HEK293 (cell line): ENCODE results near the gene SLC25A14.

Experiments
- CTCF ChIA-PET: fragments of 350-600 bp; formaldehyde crosslinking; extraction: SDS; loops from one replicate; lab custom pipeline; 2021; ENCODE audit warnings: antibody characterized with exemption; lab: Yijun Ruan, JAX
- POLR2A ChIA-PET: fragments of 300-600 bp; formaldehyde crosslinking; extraction: SDS; loops from one replicate; lab custom pipeline; 2020; ENCODE audit warnings: antibody characterized with exemption, inconsistent platforms; lab: Yijun Ruan, JAX
- H3K27ac ChIP-seq: fragments of 200-500 bp; sonication (Bioruptor generic); 2 replicates; pipeline ENCODE4 v1.5.1; 2014; ENCODE audit warnings: low read depth, low read length, control low read depth, inconsistent platforms; ENCODE audit errors: extremely low read depth
- H3K36me3 ChIP-seq, 2 experiments: fragments of 200-500 bp in 1 of 2; sonication (Bioruptor generic) in 1 of 2; 1 replicate in 1 of 2; 2 replicates in 1 of 2; pipeline ENCODE4 v1.5.1; 2014 to 2017; ENCODE audit warnings: inconsistent platforms in 2 of 2, low read length in 2 of 2; ENCODE audit not compliant: control insufficient read depth in 2 of 2, insufficient read depth in 1 of 2
- H3K4me1 ChIP-seq: fragments of 200-500 bp; sonication (Bioruptor generic); 2 replicates; pipeline ENCODE4 v1.5.1; 2014; ENCODE audit warnings: mild to moderate bottlenecking, low read length, inconsistent platforms; ENCODE audit not compliant: control insufficient read depth, insufficient read depth
- H3K4me3 ChIP-seq: 2 replicates; pipeline ENCODE4 v1.5.1; 2011; ENCODE audit warnings: low read depth, mild to moderate bottlenecking, control low read depth, low read length, moderate library complexity
- H3K9me3 ChIP-seq: fragments of 200-500 bp; sonication (Bioruptor generic); 2 replicates; pipeline ENCODE4 v1.5.1; 2014; ENCODE audit warnings: low read depth, low read length, inconsistent platforms; ENCODE audit not compliant: control insufficient read depth, insufficient read depth
- GFI1B ChIP-seq: fragments of 450-650 bp; formaldehyde crosslinking; IDR thresholded peaks from 2 replicates; pipeline ENCODE4 v1.5.1; 2016; ENCODE audit warnings: missing biosample characterization, missing genetic modification characterization
- IKZF3 ChIP-seq: fragments of 450-650 bp; IDR thresholded peaks from 2 replicates; pipeline ENCODE4 v1.5.0; 2018; ENCODE audit warnings: missing biosample characterization, mild to moderate bottlenecking, missing genetic modification characterization, moderate library complexity
- KLF10 ChIP-seq: fragments of 450-650 bp; IDR thresholded peaks from 2 replicates; pipeline ENCODE4 v1.5.1; 2018; ENCODE audit warnings: missing biosample characterization, mild to moderate bottlenecking, missing genetic modification characterization
- KLF16 ChIP-seq: fragments of 450-650 bp; formaldehyde crosslinking; IDR thresholded peaks from 2 replicates; pipeline ENCODE4 v1.5.1; 2017; ENCODE audit warnings: missing biosample characterization, missing genetic modification characterization
- SALL2 ChIP-seq: fragments of 450-650 bp; formaldehyde crosslinking; IDR thresholded peaks from 2 replicates; pipeline ENCODE4 v1.5.0; 2017; ENCODE audit warnings: missing biosample characterization, mild to moderate bottlenecking, missing genetic modification characterization, borderline replicate concordance
- ZBTB7A ChIP-seq: fragments of 450-650 bp; formaldehyde crosslinking; IDR thresholded peaks from 2 replicates; pipeline ENCODE4 v1.5.1; 2016; ENCODE audit warnings: low read depth, missing biosample characterization, missing genetic modification characterization
- ZFP3 ChIP-seq: fragments of 450-650 bp; formaldehyde crosslinking; IDR thresholded peaks from 2 replicates; pipeline ENCODE4 v1.5.1; 2016; ENCODE audit warnings: low read depth, missing biosample characterization, missing genetic modification characterization
- ZIC2 ChIP-seq: fragments of 450-650 bp; formaldehyde crosslinking; IDR thresholded peaks from 2 replicates; pipeline ENCODE4 v1.5.1; 2016; ENCODE audit warnings: missing biosample characterization, missing genetic modification characterization
- ZNF132 ChIP-seq: fragments of 450-650 bp; formaldehyde crosslinking; IDR thresholded peaks from 2 replicates; pipeline ENCODE4 v1.5.1; 2017; ENCODE audit warnings: missing biosample characterization, missing genetic modification characterization, borderline replicate concordance
- ZNF146 ChIP-seq: fragments of 450-650 bp; formaldehyde crosslinking; IDR thresholded peaks from 2 replicates; pipeline ENCODE4 v1.5.1; 2016; ENCODE audit warnings: missing biosample characterization, missing genetic modification characterization
- ZNF169 ChIP-seq: fragments of 450-650 bp; formaldehyde crosslinking; IDR thresholded peaks from 2 replicates; pipeline ENCODE4 v1.5.1; 2016; ENCODE audit warnings: missing biosample characterization, missing genetic modification characterization
- ZNF214 ChIP-seq: fragments of 450-650 bp; formaldehyde crosslinking; IDR thresholded peaks from 2 replicates; pipeline ENCODE4 v1.5.1; 2017; ENCODE audit warnings: missing biosample characterization, mild to moderate bottlenecking, missing genetic modification characterization, borderline replicate concordance
- ZNF239 ChIP-seq: fragments of 450-650 bp; formaldehyde crosslinking; IDR thresholded peaks from 2 replicates; pipeline ENCODE4 v1.5.1; 2016; ENCODE audit warnings: missing biosample characterization, missing genetic modification characterization
- ZNF24 ChIP-seq: fragments of 450-650 bp; formaldehyde crosslinking; IDR thresholded peaks from 2 replicates; pipeline ENCODE4 v1.5.1; 2016; ENCODE audit warnings: missing biosample characterization, missing genetic modification characterization
- ZNF341 ChIP-seq: fragments of 450-650 bp; formaldehyde crosslinking; IDR thresholded peaks from 2 replicates; pipeline ENCODE4; 2016; ENCODE audit warnings: low read depth, missing biosample characterization, missing genetic modification characterization
- ZNF558 ChIP-seq: fragments of 450-650 bp; formaldehyde crosslinking; IDR thresholded peaks from 2 replicates; pipeline ENCODE4 v1.5.1; 2016; ENCODE audit warnings: missing biosample characterization, missing genetic modification characterization
- ZNF654 ChIP-seq: fragments of 450-650 bp; formaldehyde crosslinking; IDR thresholded peaks from 2 replicates; pipeline ENCODE4 v1.5.1; 2016; ENCODE audit warnings: low read depth, missing biosample characterization, missing genetic modification characterization
- ZNF660 ChIP-seq: fragments of 450-650 bp; IDR thresholded peaks from 2 replicates; pipeline ENCODE4 v1.5.1; 2018; ENCODE audit warnings: missing biosample characterization, mild to moderate bottlenecking, missing genetic modification characterization
- ZNF701 ChIP-seq: fragments of 450-650 bp; formaldehyde crosslinking; IDR thresholded peaks from 2 replicates; pipeline ENCODE4 v1.5.1; 2016; ENCODE audit warnings: missing biosample characterization, missing genetic modification characterization
- ZNF791 ChIP-seq: fragments of 450-650 bp; formaldehyde crosslinking; IDR thresholded peaks from 2 replicates; pipeline ENCODE4 v1.5.1; 2016; ENCODE audit warnings: missing biosample characterization, missing genetic modification characterization
- TF ChIP-seq, protein P1 (sequence below): fragments of 450-650 bp; formaldehyde crosslinking; optimal IDR thresholded peaks from 2 replicates; pipeline ENCODE3; 2016; ENCODE audit warnings: missing biosample characterization, mild to moderate bottlenecking, missing genetic modification characterization
- TF ChIP-seq, protein P2 (sequence below): fragments of 450-650 bp; formaldehyde crosslinking; IDR thresholded peaks from 2 replicates; pipeline ENCODE4 v1.5.1; 2017; ENCODE audit warnings: missing biosample characterization, missing genetic modification characterization
- TF ChIP-seq, protein P3 (sequence below): fragments of 450-650 bp; formaldehyde crosslinking; IDR thresholded peaks from 2 replicates; pipeline ENCODE4 v1.5.1; 2016; ENCODE audit warnings: missing biosample characterization, missing genetic modification characterization
- TF ChIP-seq, protein P4 (sequence below): fragments of 450-650 bp; formaldehyde crosslinking; IDR thresholded peaks from 2 replicates; pipeline ENCODE4; 2016; ENCODE audit warnings: missing biosample characterization, missing genetic modification characterization

Gene SLC25A14

DNA sequence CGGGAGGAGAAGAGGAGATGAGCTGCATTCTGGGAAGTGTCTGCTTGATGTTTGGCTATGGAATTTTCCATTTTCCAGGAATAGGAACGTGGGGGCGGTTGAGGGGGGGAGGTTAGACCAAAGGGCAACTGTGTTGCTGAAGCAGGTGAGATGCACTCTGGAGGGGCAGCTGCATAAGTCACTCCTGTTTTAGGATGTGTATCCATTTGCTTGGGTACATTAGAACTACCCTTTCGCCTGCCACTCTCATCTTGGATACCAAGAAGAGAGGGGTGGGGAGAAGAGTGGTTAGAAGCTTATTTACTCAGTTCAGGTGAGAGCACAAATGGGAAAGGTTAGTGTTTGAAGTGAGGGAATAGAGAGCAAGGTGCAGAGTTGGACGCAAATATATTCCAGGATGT lies 46.7 kb downstream of the SLC25A14 start (continued):
- TF ChIP-seq ZNF341 (tag by site-specific recombination) = no peak

DNA sequence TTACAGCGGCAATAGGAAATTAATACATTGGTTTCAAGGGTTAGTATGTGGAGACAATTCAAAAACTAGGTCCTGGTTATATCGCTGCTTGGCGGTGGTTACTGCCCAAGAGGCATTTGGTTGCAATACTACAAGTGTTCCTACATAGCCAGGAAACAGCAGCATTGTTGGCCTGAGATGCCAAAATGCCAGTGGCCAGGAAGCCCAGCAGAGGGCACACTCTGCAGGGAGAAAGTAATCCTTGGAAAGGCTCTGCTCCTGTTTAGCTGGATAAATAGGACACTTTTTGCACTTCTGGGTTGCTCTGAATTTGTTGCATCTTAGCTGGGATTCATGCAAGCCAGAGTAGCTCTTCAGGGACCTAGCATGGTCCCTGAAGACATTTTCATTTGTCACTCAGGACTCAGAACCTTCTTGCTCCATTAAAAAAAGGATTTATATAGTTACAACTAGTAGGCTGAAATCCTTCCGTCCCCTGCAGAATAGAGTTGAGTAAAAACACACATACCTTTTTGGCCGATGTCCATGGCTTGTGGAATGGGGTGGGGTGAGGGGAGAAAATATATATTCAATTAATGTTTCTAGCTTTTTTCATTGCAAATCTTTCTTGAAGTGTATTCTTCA lies 53.8 kb downstream of the SLC25A14 start:
- Histone ChIP-seq H3K4me1 (no peaks in the 10 kb centered on the region), H3K36me3 (no peaks in the 10 kb centered on the region), H3K27ac (no peak overlapping the region), H3K4me3 (no peak overlapping the region), H3K9me3 (no peaks in the 10 kb centered on the region)
- ChIA-PET POLR2A (interaction anchor here (1.1 kb wide), 1 partner anchor 8 kb away, joined by 3 read pairs; the partner anchor contains the start of gene RBMX2), CTCF (interaction anchor here (0.6 to 3.9 kb wide), 17 partner anchors 8 to 682 kb away, joined by 3 to 69 read pairs (median 3); partner anchors contain the start of gene RBMX2)
- TF ChIP-seq, protein P1, sequence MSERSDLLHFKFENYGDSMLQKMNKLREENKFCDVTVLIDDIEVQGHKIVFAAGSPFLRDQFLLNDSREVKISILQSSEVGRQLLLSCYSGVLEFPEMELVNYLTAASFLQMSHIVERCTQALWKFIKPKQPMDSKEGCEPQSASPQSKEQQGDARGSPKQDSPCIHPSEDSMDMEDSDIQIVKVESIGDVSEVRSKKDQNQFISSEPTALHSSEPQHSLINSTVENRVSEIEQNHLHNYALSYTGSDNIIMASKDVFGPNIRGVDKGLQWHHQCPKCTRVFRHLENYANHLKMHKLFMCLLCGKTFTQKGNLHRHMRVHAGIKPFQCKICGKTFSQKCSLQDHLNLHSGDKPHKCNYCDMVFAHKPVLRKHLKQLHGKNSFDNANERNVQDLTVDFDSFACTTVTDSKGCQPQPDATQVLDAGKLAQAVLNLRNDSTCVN (tag by site-specific recombination) = no peak
- TF ChIP-seq, protein P2, sequence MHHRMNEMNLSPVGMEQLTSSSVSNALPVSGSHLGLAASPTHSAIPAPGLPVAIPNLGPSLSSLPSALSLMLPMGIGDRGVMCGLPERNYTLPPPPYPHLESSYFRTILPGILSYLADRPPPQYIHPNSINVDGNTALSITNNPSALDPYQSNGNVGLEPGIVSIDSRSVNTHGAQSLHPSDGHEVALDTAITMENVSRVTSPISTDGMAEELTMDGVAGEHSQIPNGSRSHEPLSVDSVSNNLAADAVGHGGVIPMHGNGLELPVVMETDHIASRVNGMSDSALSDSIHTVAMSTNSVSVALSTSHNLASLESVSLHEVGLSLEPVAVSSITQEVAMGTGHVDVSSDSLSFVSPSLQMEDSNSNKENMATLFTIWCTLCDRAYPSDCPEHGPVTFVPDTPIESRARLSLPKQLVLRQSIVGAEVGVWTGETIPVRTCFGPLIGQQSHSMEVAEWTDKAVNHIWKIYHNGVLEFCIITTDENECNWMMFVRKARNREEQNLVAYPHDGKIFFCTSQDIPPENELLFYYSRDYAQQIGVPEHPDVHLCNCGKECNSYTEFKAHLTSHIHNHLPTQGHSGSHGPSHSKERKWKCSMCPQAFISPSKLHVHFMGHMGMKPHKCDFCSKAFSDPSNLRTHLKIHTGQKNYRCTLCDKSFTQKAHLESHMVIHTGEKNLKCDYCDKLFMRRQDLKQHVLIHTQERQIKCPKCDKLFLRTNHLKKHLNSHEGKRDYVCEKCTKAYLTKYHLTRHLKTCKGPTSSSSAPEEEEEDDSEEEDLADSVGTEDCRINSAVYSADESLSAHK (tag by site-specific recombination) = no peak
- TF ChIP-seq ZFP3 (tag by site-specific recombination) (no peak), ZIC2 (tag by site-specific recombination) (no peak), KLF10 (tag by site-specific recombination) (no peak), IKZF3 (peak; percentile 70), ZNF654 (tag by site-specific recombination) (peak; percentile 80), ZNF214 (tag by site-specific recombination) (no peak), ZNF24 (tag by site-specific recombination) (no peak), SALL2 (tag by site-specific recombination) (no peak), GFI1B (tag by site-specific recombination) (no peak), ZNF146 (tag by site-specific recombination) (no peak), ZNF660 (0 out of 2 replicates have a peak, but pooled peaks have one; percentile 45)
- TF ChIP-seq, protein P3, sequence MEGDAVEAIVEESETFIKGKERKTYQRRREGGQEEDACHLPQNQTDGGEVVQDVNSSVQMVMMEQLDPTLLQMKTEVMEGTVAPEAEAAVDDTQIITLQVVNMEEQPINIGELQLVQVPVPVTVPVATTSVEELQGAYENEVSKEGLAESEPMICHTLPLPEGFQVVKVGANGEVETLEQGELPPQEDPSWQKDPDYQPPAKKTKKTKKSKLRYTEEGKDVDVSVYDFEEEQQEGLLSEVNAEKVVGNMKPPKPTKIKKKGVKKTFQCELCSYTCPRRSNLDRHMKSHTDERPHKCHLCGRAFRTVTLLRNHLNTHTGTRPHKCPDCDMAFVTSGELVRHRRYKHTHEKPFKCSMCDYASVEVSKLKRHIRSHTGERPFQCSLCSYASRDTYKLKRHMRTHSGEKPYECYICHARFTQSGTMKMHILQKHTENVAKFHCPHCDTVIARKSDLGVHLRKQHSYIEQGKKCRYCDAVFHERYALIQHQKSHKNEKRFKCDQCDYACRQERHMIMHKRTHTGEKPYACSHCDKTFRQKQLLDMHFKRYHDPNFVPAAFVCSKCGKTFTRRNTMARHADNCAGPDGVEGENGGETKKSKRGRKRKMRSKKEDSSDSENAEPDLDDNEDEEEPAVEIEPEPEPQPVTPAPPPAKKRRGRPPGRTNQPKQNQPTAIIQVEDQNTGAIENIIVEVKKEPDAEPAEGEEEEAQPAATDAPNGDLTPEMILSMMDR (tag by site-specific recombination) = peak; percentile 73

DNA sequence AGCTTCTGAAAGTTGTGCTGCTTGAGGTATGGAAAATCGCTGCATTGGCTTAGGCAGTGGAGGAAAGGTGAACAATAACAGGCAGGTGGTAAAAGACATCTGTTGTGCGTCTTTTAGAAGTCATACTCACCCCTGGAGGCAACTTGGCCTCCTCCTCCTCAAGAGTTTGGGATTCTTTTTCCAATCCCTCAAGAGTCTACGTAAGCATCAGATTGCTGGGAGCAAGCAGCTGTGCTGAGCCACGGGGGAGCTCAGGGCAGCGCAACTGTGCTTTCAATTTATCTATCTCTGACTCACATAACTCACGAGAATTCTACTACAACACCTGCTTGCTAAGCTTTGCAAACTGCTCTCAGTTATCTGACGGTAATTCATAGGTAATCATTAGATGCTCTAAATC lies 55.6 kb downstream of the SLC25A14 start:
- no peak overlapping the region for H3K27ac ChIP-seq
- H3K4me1 ChIP-seq = no peaks in the 10 kb centered on the region
- CTCF ChIA-PET = interaction anchor here (1.1 to 3.9 kb wide), 2 partner anchors 147 to 521 kb away, joined by 3 to 69 read pairs; no protein-coding TSS in a partner anchor
- TF ChIP-seq ZNF239 (tag by site-specific recombination) = no peak
- no peak for TF ChIP-seq ZNF701
- no peak for TF ChIP-seq ZNF169 (tag by site-specific recombination)
- TF ChIP-seq ZNF791 = no peak
- no peak for TF ChIP-seq ZBTB7A (tag by site-specific recombination)
- TF ChIP-seq, protein P4, sequence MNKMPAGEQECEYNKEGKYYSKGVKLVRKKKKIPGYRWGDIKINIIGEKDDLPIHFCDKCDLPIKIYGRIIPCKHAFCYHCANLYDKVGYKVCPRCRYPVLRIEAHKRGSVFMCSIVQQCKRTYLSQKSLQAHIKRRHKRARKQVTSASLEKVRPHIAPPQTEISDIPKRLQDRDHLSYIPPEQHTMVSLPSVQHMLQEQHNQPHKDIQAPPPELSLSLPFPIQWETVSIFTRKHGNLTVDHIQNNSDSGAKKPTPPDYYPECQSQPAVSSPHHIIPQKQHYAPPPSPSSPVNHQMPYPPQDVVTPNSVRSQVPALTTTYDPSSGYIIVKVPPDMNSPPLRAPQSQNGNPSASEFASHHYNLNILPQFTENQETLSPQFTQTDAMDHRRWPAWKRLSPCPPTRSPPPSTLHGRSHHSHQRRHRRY (tag by site-specific recombination) = no peak
- TF ChIP-seq ZNF132 (tag by site-specific recombination) = no peak
- TF ChIP-seq, protein P2 (tag by site-specific recombination) = no peak
- TF ChIP-seq KLF16 (tag by site-specific recombination) = no peak
- no peak for TF ChIP-seq ZNF558 (tag by site-specific recombination)
- POLR2A ChIA-PET = no interaction called here
- no peaks in the 10 kb centered on the region for H3K9me3 ChIP-seq
- no peaks in the 10 kb centered on the region for H3K36me3 ChIP-seq
- no peak overlapping the region for H3K4me3 ChIP-seq
